NCI-H128 (cell line): ENCODE results near the gene ITK.

ENCODE experiments used
- DNase-seq: peaks from one replicate; lab custom pipeline; 2025; ENCODE audit not compliant: unreplicated experiment; lab: John Stamatoyannopoulos, UW

Gene ITK

DNA sequence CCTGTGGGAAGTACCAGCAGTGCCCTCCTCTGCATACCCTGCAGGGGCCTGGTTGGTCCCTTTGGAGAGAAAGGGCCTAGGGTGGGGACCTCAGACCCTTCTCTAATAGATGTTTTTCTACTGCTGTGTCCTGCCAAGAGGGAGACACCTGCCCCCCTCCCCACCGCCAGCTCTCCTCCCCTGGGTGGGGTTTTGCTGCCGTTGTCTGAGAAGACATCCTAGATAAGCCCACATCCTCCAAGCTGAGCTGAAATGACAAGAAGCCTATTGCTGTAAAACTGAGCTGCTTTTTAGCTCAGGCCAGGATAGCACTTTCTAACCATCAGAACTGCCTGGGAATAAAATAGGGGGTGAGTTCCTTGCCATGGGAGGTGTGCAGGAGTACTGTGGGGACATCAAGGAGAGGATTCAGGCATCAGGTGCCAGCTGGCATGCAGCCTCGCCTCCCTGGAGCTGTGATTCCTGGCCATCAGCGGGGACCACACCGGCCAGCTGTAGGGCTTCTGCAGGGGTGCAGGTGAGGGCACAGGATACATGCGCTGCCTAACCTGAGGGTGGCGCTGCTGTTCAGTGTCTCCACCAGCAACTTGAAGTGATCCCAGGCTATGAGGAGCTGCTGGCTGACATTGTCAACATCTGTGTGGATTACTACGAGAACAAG, 123.2 kb downstream of the ITK start:
- DNase-seq, result no peak
